Mucosa of descending colon (tissue), 3 donors: ENCODE results near the gene CCDC88C. TPM values are rescaled to one million over a fixed set of nuclear protein-coding genes. Genes with fewer than 3 reads are reported as not detected.

Experiments
- ATAC-seq: fragments of 200-7000 bp; cut with Tn5 transposase; one replicate; pipeline ENCODE4 v1.9.1; 2020; ENCODE audit warnings: mild to moderate bottlenecking, moderate library complexity
- DNase-seq, 3 donors: peaks; one replicate each; pipeline ENCODE4 v3.0.0-alpha.2; 2020
- H3K36me3 ChIP-seq: fragments of 200-600 bp; one replicate; pipeline ENCODE4 v1.8.0; 2021; ENCODE audit warnings: low read depth, mild to moderate bottlenecking
- H3K4me1 ChIP-seq: fragments of 200-600 bp; one replicate; pipeline ENCODE4 v1.8.0; 2021; ENCODE audit warnings: low read depth, mild to moderate bottlenecking
- H3K4me3 ChIP-seq: fragments of 200-600 bp; one replicate; pipeline ENCODE4 v1.8.0; 2021; ENCODE audit warnings: mild to moderate bottlenecking
- H3K9me3 ChIP-seq: fragments of 200-600 bp; one replicate; pipeline ENCODE4 v1.8.0; 2021; ENCODE audit warnings: mild to moderate bottlenecking
- intact Hi-C, 2 donors: fragments of 100-400 bp; cut with DNase I in 1 of 2; cut with micrococcal nuclease in 1 of 2; formaldehyde crosslinking; loops; one replicate each; pipeline versions ENCODE4 v1.11.0 to v1.11.1; 2022; cut with DNase I, micrococcal nuclease
- total RNA-seq, 3 donors: library from RNA; stranded (reverse); fragmentation: NEBNext Ultra II Directional in 2 of 3; extraction: Animal tissue kit (Norgen Biotek cat#: 25700) in 2 of 3; gene quantifications; one replicate each; pipeline versions ENCODE4 v1.2.1 to v1.2.4, GENCODE V29; 2021 to 2023
- TF ChIP-seq, protein P1 (sequence below): fragments of 200-600 bp; IDR thresholded peaks from one replicate; pipeline ENCODE4 v1.8.0; 2022; ENCODE audit warnings: antibody characterized with exemption, mild to moderate bottlenecking
- donor health status: DM: no; HTN: no; CAD: no; lungs with moderate emphysema.
- donor health status: DM: no; HTN: no; CAD: no.
- donor health status: DM: no; HTN: yes; CAD: no.

Gene CCDC88C
- total RNA-seq, 3 donors from 2014 or later, result 30.1 to 62.1 (median 56.6) TPM

GRCh38 chr14:91358025-91358319 is 59.6 kb downstream of the CCDC88C start:
- H3K4me3 ChIP-seq, result no peak overlapping the region
- TF ChIP-seq, protein P1, sequence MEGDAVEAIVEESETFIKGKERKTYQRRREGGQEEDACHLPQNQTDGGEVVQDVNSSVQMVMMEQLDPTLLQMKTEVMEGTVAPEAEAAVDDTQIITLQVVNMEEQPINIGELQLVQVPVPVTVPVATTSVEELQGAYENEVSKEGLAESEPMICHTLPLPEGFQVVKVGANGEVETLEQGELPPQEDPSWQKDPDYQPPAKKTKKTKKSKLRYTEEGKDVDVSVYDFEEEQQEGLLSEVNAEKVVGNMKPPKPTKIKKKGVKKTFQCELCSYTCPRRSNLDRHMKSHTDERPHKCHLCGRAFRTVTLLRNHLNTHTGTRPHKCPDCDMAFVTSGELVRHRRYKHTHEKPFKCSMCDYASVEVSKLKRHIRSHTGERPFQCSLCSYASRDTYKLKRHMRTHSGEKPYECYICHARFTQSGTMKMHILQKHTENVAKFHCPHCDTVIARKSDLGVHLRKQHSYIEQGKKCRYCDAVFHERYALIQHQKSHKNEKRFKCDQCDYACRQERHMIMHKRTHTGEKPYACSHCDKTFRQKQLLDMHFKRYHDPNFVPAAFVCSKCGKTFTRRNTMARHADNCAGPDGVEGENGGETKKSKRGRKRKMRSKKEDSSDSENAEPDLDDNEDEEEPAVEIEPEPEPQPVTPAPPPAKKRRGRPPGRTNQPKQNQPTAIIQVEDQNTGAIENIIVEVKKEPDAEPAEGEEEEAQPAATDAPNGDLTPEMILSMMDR, result no peak
- intact Hi-C loops, result no loop called here
- no peaks in the 10 kb centered on the region for H3K36me3 ChIP-seq
- ATAC-seq (no peak), DNase-seq (no peak)
- no peaks in the 10 kb centered on the region for H3K9me3 ChIP-seq
- peaks cover 25% of the 10 kb centered on the region for H3K4me1 ChIP-seq

DNA sequence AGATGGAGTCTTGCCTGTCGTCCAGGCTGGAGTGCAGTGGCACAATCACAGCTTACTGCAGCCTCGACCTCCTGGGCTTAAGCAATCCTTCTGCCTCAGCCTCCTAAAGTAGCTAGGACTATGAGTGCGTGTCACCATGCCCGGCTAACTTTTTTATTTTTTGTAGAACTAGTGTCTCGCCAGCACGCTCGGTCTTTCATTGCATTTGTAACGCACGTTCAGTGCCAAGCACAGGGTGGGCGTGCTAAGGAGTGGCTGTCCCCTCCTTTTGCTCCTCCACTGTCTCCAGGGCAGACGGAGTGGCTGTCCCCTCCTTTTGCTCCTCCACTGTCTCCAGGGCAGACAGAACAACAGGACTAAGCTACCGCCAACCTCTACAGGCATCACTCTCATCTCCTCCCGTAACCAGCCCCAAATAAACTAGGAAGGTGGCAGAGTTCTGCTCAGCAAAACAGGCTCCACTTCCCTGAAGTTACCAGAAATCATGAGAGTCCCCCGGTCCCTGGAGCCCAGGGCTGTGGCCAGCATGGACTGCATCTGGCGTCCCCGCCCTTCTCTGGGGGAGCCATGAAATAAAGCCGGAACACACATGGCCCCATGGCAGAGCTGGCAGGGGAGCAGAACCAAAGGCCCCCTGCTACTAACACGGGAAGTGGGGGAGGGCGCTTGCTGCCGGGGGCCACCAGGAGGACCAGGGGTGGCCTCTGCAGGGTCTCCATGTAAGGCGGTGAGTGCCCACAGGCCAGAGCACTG is 60.2 kb downstream of the CCDC88C start:
- TF ChIP-seq, protein P1, result no peak
- no peak overlapping the region for H3K4me3 ChIP-seq
- peaks cover 25% of the 10 kb centered on the region for H3K4me1 ChIP-seq
- intact Hi-C loops, result no loop called here
- ATAC-seq, result no peak
- H3K36me3 ChIP-seq, result no peaks in the 10 kb centered on the region
- no peaks in the 10 kb centered on the region for H3K9me3 ChIP-seq
- DNase-seq, result no peak

DNA sequence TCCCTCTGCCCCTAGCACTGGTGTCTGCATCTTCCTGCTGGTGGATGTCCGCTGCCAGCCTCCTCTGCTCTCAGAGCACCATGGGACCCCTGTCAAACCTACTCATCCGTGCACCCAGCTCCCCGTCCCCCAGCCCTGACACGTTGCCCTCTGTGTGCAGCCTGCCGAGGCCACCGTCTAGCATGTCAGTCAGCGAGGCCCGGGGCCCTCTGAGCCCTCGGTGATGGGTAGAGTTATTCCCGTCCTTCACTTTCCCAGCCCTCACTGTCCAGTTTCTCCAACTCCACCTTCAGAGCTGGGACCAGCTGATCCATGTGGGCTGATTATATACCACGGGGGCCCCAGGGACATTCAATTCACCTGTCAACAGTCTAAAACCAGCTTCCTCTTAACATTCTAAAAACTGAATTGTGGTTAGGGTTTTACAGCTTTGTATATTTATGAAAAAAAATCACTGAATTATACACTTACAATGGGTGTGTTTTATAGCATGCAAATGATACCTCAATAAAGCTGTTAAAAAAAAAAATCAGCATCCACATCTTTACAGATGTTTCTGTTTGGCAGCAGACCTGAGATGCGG is 61.3 kb downstream of the CCDC88C start:
- ATAC-seq (peak; percentile 40), DNase-seq (peak in 1 of 3 donors; percentile 24)
- Histone ChIP-seq H3K36me3 (no peaks in the 10 kb centered on the region), H3K9me3 (no peaks in the 10 kb centered on the region), H3K4me1 (peaks cover 25% of the 10 kb centered on the region), H3K4me3 (no peak overlapping the region)
- TF ChIP-seq, protein P1, result no peak
- intact Hi-C loops, result no loop called here

DNA sequence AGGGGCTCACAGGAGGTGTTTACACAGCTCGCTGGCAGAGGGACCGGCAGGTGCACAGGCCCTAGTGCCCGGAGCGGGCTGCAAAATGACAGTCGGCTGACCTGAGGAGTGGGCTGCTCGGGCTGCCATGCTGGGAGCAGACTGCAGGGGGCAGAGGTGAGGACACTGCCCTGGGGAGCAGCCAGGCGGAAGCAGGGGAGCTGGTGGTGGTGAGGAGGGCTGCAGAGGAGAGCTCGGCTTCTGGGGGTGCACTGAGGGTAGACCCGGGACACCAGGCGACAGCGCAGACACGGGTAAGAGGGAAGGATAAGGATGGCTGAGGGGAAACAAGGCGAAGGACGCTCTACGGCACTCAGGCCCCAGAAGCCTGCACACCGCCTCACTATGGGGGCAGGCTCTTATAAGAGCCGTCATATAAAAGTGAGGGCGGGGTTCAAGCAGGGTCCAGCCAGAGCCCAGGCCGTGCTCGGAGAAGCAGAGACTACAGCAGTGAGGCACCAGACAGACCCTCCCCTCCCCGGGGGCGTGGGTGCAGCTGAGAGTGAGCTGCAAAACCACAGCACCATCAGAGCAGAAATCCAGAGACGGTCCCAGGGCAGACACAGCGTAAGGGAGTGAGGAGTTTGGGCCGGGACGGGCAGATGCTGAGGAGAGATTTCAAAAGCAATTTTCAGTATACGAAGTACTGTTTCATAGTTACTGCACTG is 62.5 kb downstream of the CCDC88C start:
- ATAC-seq, result peak; percentile 69
- no peak overlapping the region for H3K4me3 ChIP-seq
- H3K9me3 ChIP-seq, result no peaks in the 10 kb centered on the region
- H3K36me3 ChIP-seq, result no peaks in the 10 kb centered on the region
- intact Hi-C loops, result no loop called here
- TF ChIP-seq, protein P1, result peak; percentile 44
- DNase-seq, result peak in 2 of 3 donors; percentile 60 to 76
- H3K4me1 ChIP-seq, result peaks cover 25% of the 10 kb centered on the region

DNA sequence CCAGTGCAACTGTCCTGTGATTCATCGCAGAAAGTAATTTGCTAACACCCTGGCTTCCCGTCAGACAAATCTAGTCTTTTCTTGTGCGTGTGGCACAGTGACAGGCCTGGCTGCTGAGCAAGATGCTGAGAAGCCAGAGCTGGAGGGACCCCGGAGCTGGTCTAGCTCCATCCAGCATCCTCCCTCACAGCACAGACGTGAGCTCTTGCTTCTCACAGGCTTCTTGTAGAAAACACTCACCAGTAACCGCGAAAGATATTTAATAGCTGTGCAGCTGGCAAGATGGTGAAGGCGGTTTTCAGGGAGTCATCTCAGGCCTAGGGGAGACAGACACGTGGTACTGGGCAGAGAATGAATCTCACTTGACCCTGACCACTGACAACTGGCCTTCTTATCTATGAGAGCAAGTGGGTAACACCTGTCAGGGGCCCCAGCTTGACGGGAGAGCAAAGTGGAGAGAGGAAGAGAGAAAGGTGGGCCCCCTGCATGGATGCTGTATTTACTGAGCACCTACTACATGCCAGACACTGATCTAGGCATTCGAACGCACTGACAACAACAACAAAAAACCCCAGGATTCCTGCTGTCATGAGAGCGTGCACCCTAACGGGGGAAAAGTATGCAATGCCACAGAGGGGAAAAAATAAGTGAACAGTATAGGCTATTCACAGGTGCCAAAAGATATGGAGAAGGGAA is 63.3 kb downstream of the CCDC88C start:
- H3K4me1 ChIP-seq, result peaks cover 25% of the 10 kb centered on the region
- H3K4me3 ChIP-seq, result no peak overlapping the region
- DNase-seq (no peak), ATAC-seq (no peak)
- H3K36me3 ChIP-seq, result no peaks in the 10 kb centered on the region
- no peaks in the 10 kb centered on the region for H3K9me3 ChIP-seq
- TF ChIP-seq, protein P1, result no peak
- intact Hi-C loops, result no loop called here
